Gastroesophageal sphincter (tissue), 4 donors: Measurements from ENCODE around the gene ZFYVE26. TPM values are rescaled to one million over a fixed set of nuclear protein-coding genes. Genes with fewer than 3 reads are reported as not detected.

Experiments used
- ATAC-seq: fragments of 150-250 bp; one replicate; pipeline ENCODE4 v1.9.1; 2016; ENCODE audit warnings: mild to moderate bottlenecking, moderate library complexity
- H3K27ac ChIP-seq, 4 donors: fragments of 200-600 bp; sonication (generic) in 3 of 4; 1 replicate in 3 of 4; 2 replicates in 1 of 4; pipeline ENCODE4 v1.5.1; 2016 to 2019
- H3K27me3 ChIP-seq: fragments of 200-600 bp; sonication (generic); one replicate; pipeline ENCODE4 v1.5.1; 2019
- H3K36me3 ChIP-seq, 2 donors: fragments of 200-600 bp; sonication (generic); one replicate each; pipeline ENCODE4 v1.5.1; 2019; ENCODE audit warnings: control low read depth in 1 of 2
- H3K4me1 ChIP-seq, 3 donors: fragments of 200-600 bp; sonication (generic); 1 replicate in 2 of 3; 2 replicates in 1 of 3; pipeline ENCODE4 v1.5.1; 2016 to 2019; ENCODE audit warnings: control low read depth in 2 of 3
- H3K4me3 ChIP-seq, 2 donors: fragments of 200-600 bp; sonication (generic); one replicate each; pipeline ENCODE4 v1.5.1; 2019; ENCODE audit warnings: mild to moderate bottlenecking in 1 of 2, moderate library complexity in 1 of 2
- H3K9me3 ChIP-seq, 3 donors: fragments of 200-600 bp; sonication (generic); one replicate each; pipeline ENCODE4 v1.5.1; 2017 to 2019; ENCODE audit warnings: control low read depth in 2 of 3
- CTCF ChIP-seq, 4 experiments: fragments of 200-600 bp in 2 of 4; fragments of 450-650 bp in 2 of 4; sonication (generic) in 1 of 4; IDR thresholded peaks; one replicate each; pipeline ENCODE4 v1.5.1; 2017 to 2019; ENCODE audit warnings: antibody characterized with exemption in 4 of 4, mild to moderate bottlenecking in 2 of 4, moderate library complexity in 2 of 4
- EP300 ChIP-seq: sonication (generic); formaldehyde crosslinking; IDR thresholded peaks from one replicate; pipeline ENCODE4 v1.6.1; 2017; ENCODE audit warnings: antibody characterized with exemption, mild to moderate bottlenecking
- POLR2A ChIP-seq, 2 donors: fragments of 450-650 bp; IDR thresholded peaks; one replicate each; pipeline ENCODE4 v1.6.1; 2017; ENCODE audit warnings: antibody characterized with exemption in 2 of 2, mild to moderate bottlenecking in 2 of 2, moderate library complexity in 1 of 2
- POLR2AphosphoS5 ChIP-seq: sonication (generic); formaldehyde crosslinking; IDR thresholded peaks from one replicate; pipeline ENCODE4 v1.6.1; 2017; ENCODE audit warnings: antibody characterized with exemption
- WGBS, 2 donors: methylation state at CpG; one replicate each; pipeline ENCODE4 v1.1.5; 2018; ENCODE audit warnings: low coverage in 1 of 2; 5-methylcytosine and 5-hydroxymethylcytosine counted together
- total RNA-seq, 4 donors: library from RNA; depleted of rRNA; stranded (reverse); fragments of >200 nt; gene quantifications; one replicate each; pipeline ENCODE4 v1.1.0, GENCODE V29; 2016

ZFYVE26 gene
- total RNA-seq, 4 donors from 2014 or later, result 19.3 to 30.7 (median 23.1) TPM

GRCh38 chr14:67853715-67854114 lies 37.3 kb upstream of the ZFYVE26 start:
- ATAC-seq, result no peak
- H3K9me3 ChIP-seq, result no peaks in the 10 kb centered on the region
- WGBS, 2 donors, result 79 to 86% methylated on average over 3 of the region's 3 CpGs
- H3K27ac ChIP-seq, result no peak overlapping the region
- no peaks in the 10 kb centered on the region for H3K4me1 ChIP-seq
- TF ChIP-seq POLR2AphosphoS5, result no peak
- TF ChIP-seq POLR2A (IDR thresholded peaks at IDR 0.05), result no peak
- no peak for TF ChIP-seq EP300
- TF ChIP-seq CTCF (IDR thresholded peaks at IDR 0.05), result no peak
- no peaks in the 10 kb centered on the region for H3K27me3 ChIP-seq
- H3K4me3 ChIP-seq, result no peak overlapping the region
- no peaks in the 10 kb centered on the region for H3K36me3 ChIP-seq

GRCh38 chr14:67852926-67853604 lies 36.7 kb upstream of the ZFYVE26 start:
- no peaks in the 10 kb centered on the region for H3K9me3 ChIP-seq
- no peak for ATAC-seq

GRCh38 chr14:67851785-67852410 lies 35.5 kb upstream of the ZFYVE26 start:
- ATAC-seq, result no peak

More at GRCh38 chr14:67852926-67853604, 36.7 kb upstream of the ZFYVE26 start:
- H3K4me3 ChIP-seq, result no peak overlapping the region
- no peaks in the 10 kb centered on the region for H3K27me3 ChIP-seq
- no peak overlapping the region for H3K27ac ChIP-seq
- no peaks in the 10 kb centered on the region for H3K4me1 ChIP-seq
- TF ChIP-seq POLR2A (IDR thresholded peaks at IDR 0.05) (no peak), POLR2AphosphoS5 (no peak), EP300 (no peak), CTCF (IDR thresholded peaks at IDR 0.05) (no peak)
- H3K36me3 ChIP-seq, result no peaks in the 10 kb centered on the region

GRCh38 chr14:67850066-67850830 lies 33.9 kb upstream of the ZFYVE26 start:
- no peak for ATAC-seq

More at GRCh38 chr14:67851785-67852410, 35.5 kb upstream of the ZFYVE26 start:
- no peaks in the 10 kb centered on the region for H3K9me3 ChIP-seq
- H3K27ac ChIP-seq, result no peak overlapping the region
- H3K4me3 ChIP-seq, result no peak overlapping the region
- TF ChIP-seq POLR2A (IDR thresholded peaks at IDR 0.05), result no peak
- TF ChIP-seq POLR2AphosphoS5, result no peak
- no peak for TF ChIP-seq CTCF (IDR thresholded peaks at IDR 0.05)
- no peak for TF ChIP-seq EP300
- WGBS, 2 donors, result 93% methylated on average over 2 of the region's 9 CpGs; no CpG with 5 or more reads in 1 of the 2 donors
- H3K4me1 ChIP-seq, result no peaks in the 10 kb centered on the region
- H3K36me3 ChIP-seq, result no peaks in the 10 kb centered on the region
- H3K27me3 ChIP-seq, result no peaks in the 10 kb centered on the region

More at GRCh38 chr14:67850066-67850830, 33.9 kb upstream of the ZFYVE26 start:
- H3K4me3 ChIP-seq, result no peak overlapping the region
- H3K9me3 ChIP-seq, result no peaks in the 10 kb centered on the region
- H3K27ac ChIP-seq, result no peak overlapping the region
- no peaks in the 10 kb centered on the region for H3K4me1 ChIP-seq
- no peaks in the 10 kb centered on the region for H3K27me3 ChIP-seq
- TF ChIP-seq CTCF (IDR thresholded peaks at IDR 0.05), result no peak
- no peak for TF ChIP-seq POLR2A (IDR thresholded peaks at IDR 0.05)
- TF ChIP-seq EP300, result no peak
- TF ChIP-seq POLR2AphosphoS5, result no peak
- H3K36me3 ChIP-seq, result no peaks in the 10 kb centered on the region
- 87 to 95% methylated on average over 5 to 7 of the region's 9 CpGs for WGBS, 2 donors
